ENCODE measurements around the gene MMP27.
"Not testable (repeated sequence)": the region's sequence is repeated elsewhere in the genome, so short reads cannot be mapped to it uniquely, and the experiment has no call there.

The MMP27 gene

GRCh38 chr11:102705626-102706025 lies at the start of gene MMP27:
MMP27 (minus strand) TSS chr11:102705769; CDS start chr11:102705714, 55 bp downstream.
- no peak for DNase-seq

- no peak for DNase-seq
Observed at GRCh38 chr11:102753267-102753666, 47.7 kb upstream of the MMP27 start.

- no peak for DNase-seq
Observed at GRCh38 chr11:102751673-102752072, 46.1 kb upstream of the MMP27 start.

- no peak for DNase-seq
Observed at GRCh38 chr11:102749101-102749722, 43.6 kb upstream of the MMP27 start.

- not testable (repeated sequence) for DNase-seq
Observed at GRCh38 chr11:102746746-102747578, 41.4 kb upstream of the MMP27 start.

GRCh38 chr11:102734650-102735049 lies 29.1 kb upstream of the MMP27 start:
- no peak for DNase-seq

GRCh38 chr11:102733232-102733875 lies 27.8 kb upstream of the MMP27 start:
- DNase-seq = peak; percentile 51

- not testable (repeated sequence) for DNase-seq
Observed at GRCh38 chr11:102730944-102731343, 25.4 kb upstream of the MMP27 start.

- DNase-seq = peak; percentile 50
Observed at GRCh38 chr11:102729849-102730815, 24.6 kb upstream of the MMP27 start.

GRCh38 chr11:102727890-102728289 lies 22.3 kb upstream of the MMP27 start:
- DNase-seq = peak; percentile 87

GRCh38 chr11:102724904-102725500 lies 19.4 kb upstream of the MMP27 start, which contains the start of gene MMP8:
MMP8 (minus strand) TSS chr11:102724954; CDS start chr11:102724855, 99 bp downstream.
- DNase-seq = peak; percentile 88

- DNase-seq = no peak
Observed at GRCh38 chr11:102722821-102723220, 17.3 kb upstream of the MMP27 start.

- DNase-seq = peak; percentile 13
Observed at GRCh38 chr11:102719620-102720277, 14.2 kb upstream of the MMP27 start.

- no peak for DNase-seq
Observed at GRCh38 chr11:102717280-102717679, 11.7 kb upstream of the MMP27 start.

GRCh38 chr11:102716527-102716926 lies 11.0 kb upstream of the MMP27 start:
- DNase-seq = no peak

GRCh38 chr11:102712137-102712536 lies 6.6 kb upstream of the MMP27 start:
- DNase-seq = no peak

GRCh38 chr11:102709201-102709945 lies 3.8 kb upstream of the MMP27 start:
- DNase-seq = peak; percentile 8

- no peak for DNase-seq
Observed at GRCh38 chr11:102708654-102709053, 3.1 kb upstream of the MMP27 start.

GRCh38 chr11:102704841-102705240 lies 728 bp downstream of the MMP27 start:
- DNase-seq = no peak

GRCh38 chr11:102703826-102704493 lies 1.6 kb downstream of the MMP27 start:
- no peak for DNase-seq

Measured in fibroblast of skin of right quadriceps (primary cell).